ENCODE results near the gene PDP2. TPM values are rescaled to one million over a fixed set of nuclear protein-coding genes. Genes with fewer than 3 reads are reported as not detected.

Gene PDP2
- total RNA-seq, 4 donors from 2014 or later: 12.3 to 29.9 (median 15.5) TPM

- Histone ChIP-seq H3K4me3 (no peak overlapping the region), H3K27ac (peak overlapping the region in 3 of 4 donors; percentile 57 to 85 (median 79)), H3K9me3 (no peaks in the 10 kb centered on the region), H3K27me3 (no peaks in the 10 kb centered on the region), H3K36me3 (no peaks in the 10 kb centered on the region), H3K4me1 (peaks cover 0 to 63% (median 29%) of the 10 kb centered on the region in 4 donors)
- no peak for DNase-seq (ENCODE audit: low spot score in 2 of 2)
- TF ChIP-seq POLR2A (IDR thresholded peaks at IDR 0.05) (no peak), EP300 (IDR thresholded peaks at IDR 0.05) (no peak)
- WGBS, 2 donors: 43 to 46% methylated on average over 3 of the region's 3 CpGs
These were observed 17.9 kb downstream of the PDP2 start for GRCh38 chr16:66898207-66898606.

- no peaks in the 10 kb centered on the region for H3K36me3 ChIP-seq
- peaks cover 0 to 70% (median 29%) of the 10 kb centered on the region in 4 donors for H3K4me1 ChIP-seq
- H3K4me3 ChIP-seq: no peak overlapping the region
- no peaks in the 10 kb centered on the region for H3K9me3 ChIP-seq
- no peaks in the 10 kb centered on the region for H3K27me3 ChIP-seq
- 90 to 91% methylated on average over 2 of the region's 2 CpGs for WGBS, 2 donors
- TF ChIP-seq CTCF (IDR thresholded peaks at IDR 0.05) (no peak), POLR2A (IDR thresholded peaks at IDR 0.05) (no peak), EP300 (IDR thresholded peaks at IDR 0.05) (no peak)
- DNase-seq (ENCODE audit: low spot score in 2 of 2): no peak
- H3K27ac ChIP-seq: peak overlapping the region; percentile 62 to 88 (median 82)
These were observed 18.6 kb downstream of the PDP2 start for GRCh38 chr16:66898933-66899309.

GRCh38 chr16:66899310-66899944, 19.1 kb downstream of the PDP2 start:
- WGBS, 2 donors: 60 to 65% methylated on average over 6 of the region's 6 CpGs
- peaks cover 0 to 75% (median 29%) of the 10 kb centered on the region in 4 donors for H3K4me1 ChIP-seq
- H3K36me3 ChIP-seq: no peaks in the 10 kb centered on the region
- DNase-seq (ENCODE audit: low spot score in 2 of 2): no peak
- TF ChIP-seq POLR2A (IDR thresholded peaks at IDR 0.05): no peak
- TF ChIP-seq CTCF (IDR thresholded peaks at IDR 0.05): no peak
- peak in 1 of 2 donors; percentile 16 for TF ChIP-seq EP300 (IDR thresholded peaks at IDR 0.05)
- no peaks in the 10 kb centered on the region for H3K27me3 ChIP-seq
- H3K27ac ChIP-seq: peak overlapping the region; percentile 62 to 88 (median 82)
- no peaks in the 10 kb centered on the region for H3K9me3 ChIP-seq
- no peak overlapping the region for H3K4me3 ChIP-seq

GRCh38 chr16:66899945-66900710, 19.8 kb downstream of the PDP2 start:
- Histone ChIP-seq H3K4me3 (no peak overlapping the region), H3K4me1 (peaks cover 0 to 82% (median 30%) of the 10 kb centered on the region in 4 donors), H3K9me3 (no peaks in the 10 kb centered on the region), H3K27ac (peak overlapping the region; percentile 62 to 88 (median 82)), H3K36me3 (no peaks in the 10 kb centered on the region), H3K27me3 (no peaks in the 10 kb centered on the region)
- 15 to 25% methylated on average over 9 of the region's 9 CpGs for WGBS, 2 donors
- TF ChIP-seq CTCF (IDR thresholded peaks at IDR 0.05): no peak
- peak in 1 of 2 donors; percentile 49 for TF ChIP-seq EP300 (IDR thresholded peaks at IDR 0.05)
- no peak for TF ChIP-seq POLR2A (IDR thresholded peaks at IDR 0.05)
- DNase-seq (ENCODE audit: low spot score in 2 of 2): peak; percentile 65 to 82

GRCh38 chr16:66900721-66901441, 20.6 kb downstream of the PDP2 start:
- WGBS, 2 donors: 40 to 44% methylated on average over 7 of the region's 7 CpGs
- H3K27ac ChIP-seq: peak overlapping the region; percentile 62 to 88 (median 82)
- peaks cover 0 to 82% (median 33%) of the 10 kb centered on the region in 4 donors for H3K4me1 ChIP-seq
- H3K4me3 ChIP-seq: no peak overlapping the region
- no peak for DNase-seq (ENCODE audit: low spot score in 2 of 2)
- no peaks in the 10 kb centered on the region for H3K36me3 ChIP-seq
- H3K27me3 ChIP-seq: no peaks in the 10 kb centered on the region
- no peak for TF ChIP-seq CTCF (IDR thresholded peaks at IDR 0.05)
- no peak for TF ChIP-seq POLR2A (IDR thresholded peaks at IDR 0.05)
- TF ChIP-seq EP300 (IDR thresholded peaks at IDR 0.05): no peak
- no peaks in the 10 kb centered on the region for H3K9me3 ChIP-seq

All from tibial nerve (tissue), 4 donors.